ENCODE data around the gene HPN.
"Not testable (repeated sequence)": the region's sequence is repeated elsewhere in the genome, so short reads cannot be mapped to it uniquely, and the experiment has no call there.

Gene HPN

GRCh38 chr19:35011737-35012682, 29.5 kb upstream of the HPN start:
- H2AFZ ChIP-seq (ENCODE audit: low read length), result no peak overlapping the region
- H4K20me1 ChIP-seq (ENCODE audit: insufficient read depth, low read length), result no peaks in the 10 kb centered on the region
- H3K4me1 ChIP-seq (ENCODE audit: insufficient read depth, low read length, severe bottlenecking), result peaks cover 8% of the 10 kb centered on the region
- no peaks in the 10 kb centered on the region for H3K9me2 ChIP-seq (ENCODE audit: low read depth, low read length)
- peaks cover 81% of the 10 kb centered on the region for H3K36me3 ChIP-seq (ENCODE audit: insufficient read depth, low read length)
- H3K4me2 ChIP-seq (ENCODE audit: low read length), result no peak overlapping the region
- H3K27me3 ChIP-seq (ENCODE audit: insufficient read depth, low read length), result no peaks in the 10 kb centered on the region
- H3K27ac ChIP-seq (ENCODE audit: low read depth, low read length, poor library complexity, severe bottlenecking), result no peak overlapping the region
- no peaks in the 10 kb centered on the region for H3K9me3 ChIP-seq (ENCODE audit: low read length)
- no peak overlapping the region for H3K9ac ChIP-seq (ENCODE audit: low read length)
- TF ChIP-seq, protein P1, sequence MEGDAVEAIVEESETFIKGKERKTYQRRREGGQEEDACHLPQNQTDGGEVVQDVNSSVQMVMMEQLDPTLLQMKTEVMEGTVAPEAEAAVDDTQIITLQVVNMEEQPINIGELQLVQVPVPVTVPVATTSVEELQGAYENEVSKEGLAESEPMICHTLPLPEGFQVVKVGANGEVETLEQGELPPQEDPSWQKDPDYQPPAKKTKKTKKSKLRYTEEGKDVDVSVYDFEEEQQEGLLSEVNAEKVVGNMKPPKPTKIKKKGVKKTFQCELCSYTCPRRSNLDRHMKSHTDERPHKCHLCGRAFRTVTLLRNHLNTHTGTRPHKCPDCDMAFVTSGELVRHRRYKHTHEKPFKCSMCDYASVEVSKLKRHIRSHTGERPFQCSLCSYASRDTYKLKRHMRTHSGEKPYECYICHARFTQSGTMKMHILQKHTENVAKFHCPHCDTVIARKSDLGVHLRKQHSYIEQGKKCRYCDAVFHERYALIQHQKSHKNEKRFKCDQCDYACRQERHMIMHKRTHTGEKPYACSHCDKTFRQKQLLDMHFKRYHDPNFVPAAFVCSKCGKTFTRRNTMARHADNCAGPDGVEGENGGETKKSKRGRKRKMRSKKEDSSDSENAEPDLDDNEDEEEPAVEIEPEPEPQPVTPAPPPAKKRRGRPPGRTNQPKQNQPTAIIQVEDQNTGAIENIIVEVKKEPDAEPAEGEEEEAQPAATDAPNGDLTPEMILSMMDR (IDR thresholded peaks at IDR 0.05; ENCODE audit: low read length), result no peak
- no peak for TF ChIP-seq EZH2 (IDR thresholded peaks at IDR 0.05; ENCODE audit: borderline replicate concordance, low read length)
- H3K79me2 ChIP-seq (ENCODE audit: insufficient read depth, low read length), result no peaks in the 10 kb centered on the region
- H3K4me3 ChIP-seq (ENCODE audit: low read depth, low read length, poor library complexity, severe bottlenecking), result no peak overlapping the region
- H3F3A ChIP-seq (ENCODE audit: insufficient read depth, low read length), result no peaks in the 10 kb centered on the region

- Histone ChIP-seq H3K4me1 (ENCODE audit: insufficient read depth, low read length, severe bottlenecking) (peaks cover 8% of the 10 kb centered on the region), H3K36me3 (ENCODE audit: insufficient read depth, low read length) (peaks cover 88% of the 10 kb centered on the region), H3K9me2 (ENCODE audit: low read depth, low read length) (no peaks in the 10 kb centered on the region), H3K79me2 (ENCODE audit: insufficient read depth, low read length) (no peaks in the 10 kb centered on the region), H2AFZ (ENCODE audit: low read length) (no peak overlapping the region), H3F3A (ENCODE audit: insufficient read depth, low read length) (no peaks in the 10 kb centered on the region), H4K20me1 (ENCODE audit: insufficient read depth, low read length) (no peaks in the 10 kb centered on the region), H3K9me3 (ENCODE audit: low read length) (no peaks in the 10 kb centered on the region), H3K4me2 (ENCODE audit: low read length) (no peak overlapping the region), H3K27ac (ENCODE audit: low read depth, low read length, poor library complexity, severe bottlenecking) (no peak overlapping the region), H3K27me3 (ENCODE audit: insufficient read depth, low read length) (no peaks in the 10 kb centered on the region), H3K4me3 (ENCODE audit: low read depth, low read length, poor library complexity, severe bottlenecking) (no peak overlapping the region), H3K9ac (ENCODE audit: low read length) (no peak overlapping the region)
- TF ChIP-seq EZH2 (IDR thresholded peaks at IDR 0.05; ENCODE audit: borderline replicate concordance, low read length), result no peak
- TF ChIP-seq, protein P1 (IDR thresholded peaks at IDR 0.05; ENCODE audit: low read length), result peak; percentile 89
Observed at GRCh38 chr19:35013041-35013819, 28.3 kb upstream of the HPN start.

GRCh38 chr19:35013820-35014754, 27.4 kb upstream of the HPN start:
- Histone ChIP-seq H3K9ac (ENCODE audit: low read length) (no peak overlapping the region; the same call in 1 of the 2 replicates), H3K4me2 (ENCODE audit: low read length) (no peak overlapping the region), H3K9me2 (ENCODE audit: low read depth, low read length) (no peaks in the 10 kb centered on the region), H3K79me2 (ENCODE audit: insufficient read depth, low read length) (no peaks in the 10 kb centered on the region), H2AFZ (ENCODE audit: low read length) (no peak overlapping the region), H3K9me3 (ENCODE audit: low read length) (no peaks in the 10 kb centered on the region), H4K20me1 (ENCODE audit: insufficient read depth, low read length) (no peaks in the 10 kb centered on the region), H3K27me3 (ENCODE audit: insufficient read depth, low read length) (no peaks in the 10 kb centered on the region), H3K4me3 (ENCODE audit: low read depth, low read length, poor library complexity, severe bottlenecking) (no peak overlapping the region), H3K36me3 (ENCODE audit: insufficient read depth, low read length) (peaks cover 93% of the 10 kb centered on the region), H3F3A (ENCODE audit: insufficient read depth, low read length) (no peaks in the 10 kb centered on the region), H3K27ac (ENCODE audit: low read depth, low read length, poor library complexity, severe bottlenecking) (peak overlapping the region; percentile 3), H3K4me1 (ENCODE audit: insufficient read depth, low read length, severe bottlenecking) (peaks cover 8% of the 10 kb centered on the region)
- no peak for TF ChIP-seq EZH2 (IDR thresholded peaks at IDR 0.05; ENCODE audit: borderline replicate concordance, low read length)
- TF ChIP-seq, protein P1 (IDR thresholded peaks at IDR 0.05; ENCODE audit: low read length), result no peak

DNA sequence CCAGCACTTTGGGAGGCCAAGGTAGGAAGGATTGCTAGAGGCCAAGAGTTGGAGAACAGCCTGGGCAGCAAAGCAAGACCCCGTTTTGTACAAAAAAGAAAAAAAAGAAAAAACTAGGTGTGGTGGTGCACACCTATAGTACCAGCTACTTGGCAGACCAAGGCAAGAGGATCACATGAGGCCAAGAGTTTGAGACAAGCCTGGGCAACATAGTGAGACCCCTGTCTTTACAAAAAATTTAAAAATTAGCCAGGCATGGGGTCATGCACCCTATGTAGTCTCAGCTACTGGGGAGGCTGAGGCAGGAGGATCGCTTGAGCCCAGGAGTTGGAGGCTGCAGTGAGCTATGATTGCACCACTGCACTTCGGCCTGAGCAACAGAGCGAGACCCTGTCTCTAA, 26.7 kb upstream of the HPN start:
- H3K4me2 ChIP-seq (ENCODE audit: low read length); H3K9ac ChIP-seq (ENCODE audit: low read length); H3F3A ChIP-seq (ENCODE audit: insufficient read depth, low read length); H3K4me1 ChIP-seq (ENCODE audit: insufficient read depth, low read length, severe bottlenecking); H3K79me2 ChIP-seq (ENCODE audit: insufficient read depth, low read length); H4K20me1 ChIP-seq (ENCODE audit: insufficient read depth, low read length); H2AFZ ChIP-seq (ENCODE audit: low read length); H3K9me2 ChIP-seq (ENCODE audit: low read depth, low read length); H3K27me3 ChIP-seq (ENCODE audit: insufficient read depth, low read length); H3K4me3 ChIP-seq (ENCODE audit: low read depth, low read length, poor library complexity, severe bottlenecking); H3K9me3 ChIP-seq (ENCODE audit: low read length): not testable (repeated sequence)
- Histone ChIP-seq H3K36me3 (ENCODE audit: insufficient read depth, low read length) (peaks cover 93% of the 10 kb centered on the region), H3K27ac (ENCODE audit: low read depth, low read length, poor library complexity, severe bottlenecking) (peak overlapping the region; percentile 3)
